Measurements from ENCODE around the gene HECTD4. TPM values are rescaled to one million over a fixed set of nuclear protein-coding genes. Genes with fewer than 3 reads are reported as not detected.
A peak's percentile ranks its signal among the peaks of the same experiment; 100 is the strongest.

Gene HECTD4
- total and polyA plus RNA-seq, 2 of the 4 experiments (the other 2 are of a cell fraction), result 12.9 to 13.0 TPM

- Histone ChIP-seq H2AK5ac (ENCODE audit: low read depth, low read length) (peak overlapping the region; percentile 43), H3K4me1 (ENCODE audit: control insufficient read depth, insufficient read depth, low read length) (no peaks in the 10 kb centered on the region), H3K9ac (ENCODE audit: low read depth, low read length) (no peak overlapping the region), H2BK5ac (ENCODE audit: low read depth, low read length, poor library complexity, severe bottlenecking) (no peak overlapping the region), H2BK20ac (ENCODE audit: low read depth, low read length) (no peak overlapping the region), H3K9me3 (ENCODE audit: control insufficient read depth, insufficient read depth, low read length) (no peaks in the 10 kb centered on the region), H3K27ac (ENCODE audit: insufficient read depth, low read length) (no peak overlapping the region), H2BK15ac (ENCODE audit: low read depth, low read length) (no peak overlapping the region), H2AFZ (replicated peaks; ENCODE audit: low read length, poor library complexity) (peak overlapping the region; percentile 56), H4K8ac (ENCODE audit: low read depth in 2 of 2, low read length in 2 of 2) (0 out of 4 replicates have a peak overlapping the region, but pooled peaks of 1 of the 2 experiments have one; percentile 55), H3K79me1 (ENCODE audit: low read depth in 1 of 2, low read length in 2 of 2) (no peaks in the 10 kb centered on the region), H2BK120ac (ENCODE audit: low read depth, low read length) (no peak overlapping the region), H3K4ac (ENCODE audit: low read depth, low read length) (peak overlapping the region; percentile 50; the same call in 1 of the 2 replicates), H3K14ac (replicated peaks; ENCODE audit: low read depth, low read length) (no peak overlapping the region), H3K27me3 (ENCODE audit: control insufficient read depth, insufficient read depth, low read length) (no peaks in the 10 kb centered on the region), H3K56ac (ENCODE audit: extremely low read depth, insufficient read depth, low read length) (no peak overlapping the region), H3K4me3 (ENCODE audit: insufficient read depth, low read depth, low read length) (no peak overlapping the region), H2AK9ac (replicated peaks; ENCODE audit: low read depth, low read length, poor library complexity) (peak overlapping the region; percentile 84), H3K9me1 (ENCODE audit: insufficient read depth, low read length) (0 out of 2 replicates have a peak, but pooled peaks cover 10% of the 10 kb centered on the region), H3K23ac (ENCODE audit: low read depth, low read length) (no peak overlapping the region), H4K5ac (ENCODE audit: low read depth, low read length) (no peak overlapping the region), H4K91ac (ENCODE audit: insufficient read depth, low read depth, low read length) (peak overlapping the region; percentile 43; the same call in 1 of the 2 replicates), H3K36me3 (ENCODE audit: control insufficient read depth, insufficient read depth, low read length) (peaks cover 33% of the 10 kb centered on the region), H3K4me2 (ENCODE audit: low read depth, low read length) (no peak overlapping the region), H4K20me1 (ENCODE audit: insufficient read depth, low read length) (no peaks in the 10 kb centered on the region), H3K18ac (ENCODE audit: low read depth, low read length) (no peak overlapping the region)
- TF ChIP-seq FOS (IDR thresholded peaks at IDR 0.05; ENCODE audit: low read depth, low read length), result no peak
- no peak for TF ChIP-seq BHLHE40 (IDR thresholded peaks at IDR 0.05; ENCODE audit: low read depth, low read length)
- peak; percentile 45 for TF ChIP-seq CTCF (conservative IDR thresholded peaks at IDR 0.05; ENCODE audit: low read depth, low read length)
- peak; percentile 25; the same call in 1 of the 2 replicates for TF ChIP-seq RAD21 (IDR thresholded peaks at IDR 0.05; ENCODE audit: low read length)
- peak; percentile 7; the same call in 1 of the 2 replicates for TF ChIP-seq SMC3 (IDR thresholded peaks at IDR 0.05; ENCODE audit: low read depth, low read length)
- TF ChIP-seq CHD1 (IDR thresholded peaks at IDR 0.05; ENCODE audit: low read depth, low read length), result no peak
- no peak for TF ChIP-seq CEBPB (IDR thresholded peaks at IDR 0.05; ENCODE audit: low read depth, low read length)
- no peak for TF ChIP-seq POLR2A (IDR thresholded peaks at IDR 0.05; ENCODE audit: low read depth, low read length)
- no peak for TF ChIP-seq MXI1 (IDR thresholded peaks at IDR 0.05; ENCODE audit: borderline replicate concordance, low read depth, low read length)
- TF ChIP-seq MAFK (IDR thresholded peaks at IDR 0.05; ENCODE audit: low read depth, low read length), result no peak
- TF ChIP-seq USF2 (IDR thresholded peaks at IDR 0.05; ENCODE audit: low read depth, low read length), result no peak
- TF ChIP-seq RFX5 (IDR thresholded peaks at IDR 0.05; ENCODE audit: low read depth, low read length), result no peak
- no peak for TF ChIP-seq NFE2L2 (IDR thresholded peaks at IDR 0.05; ENCODE audit: low read depth, low read length)
- TF ChIP-seq ELK1 (IDR thresholded peaks at IDR 0.05; ENCODE audit: borderline replicate concordance, low read depth, low read length), result no peak
- no peak for TF ChIP-seq RCOR1 (IDR thresholded peaks at IDR 0.05; ENCODE audit: insufficient replicate concordance, low read length)
- no peak for TF ChIP-seq MAZ (IDR thresholded peaks at IDR 0.05; ENCODE audit: borderline replicate concordance, low read depth, low read length)
- no TSS peak for BruUV-seq (replicated peaks)
- dilution Hi-C loops (cut with HindIII; ENCODE audit: low sequenced_read_pairs, unreplicated experiment) (no loop called here), intact Hi-C loops (cut with micrococcal nuclease) (no loop called here), in situ Hi-C loops (cut with MboI; ENCODE audit: low sequenced_read_pairs) (no loop called here)
- ChIA-PET POLR2A (ENCODE audit: unreplicated experiment) (no interaction called here), CTCF (interaction anchor here (1.3 kb wide), 1 partner anchor 10 kb away, joined by 4 read pairs; no protein-coding TSS in a partner anchor)
- no CpG with 5 or more reads among the region's 8 CpGs for WGBS, 2 experiments (ENCODE audit: extremely low coverage in 2 of 2, insufficient read length in 1 of 2)
- peak; percentile 67 for ATAC-seq (ENCODE audit: low read depth)
- no peak for DNase-seq
These were observed 211.9 kb downstream of the HECTD4 start for GRCh38 chr12:112170376-112170775.

All from IMR-90 (cell line).